Mesothelial cell of epicardium (in vitro differentiated cells): ENCODE results near the gene MRO. TPM values are rescaled to one million over a fixed set of nuclear protein-coding genes. Genes with fewer than 3 reads are reported as not detected.
"Not testable (repeated sequence)": the region's sequence is repeated elsewhere in the genome, so short reads cannot be mapped to it uniquely, and the experiment has no call there.

Source experiments
- DNase-seq, 2 experiments: peaks; one replicate each; pipeline ENCODE4 v3.0.0; 2021; ENCODE audit warnings: low spot score in 2 of 2; ENCODE audit not compliant: unreplicated experiment in 2 of 2
- H3K27ac Mint-ChIP-seq: 2 replicates; pipeline ENCODE4 v1.8.0; 2021; ENCODE audit warnings: mixed read lengths
- H3K27me3 Mint-ChIP-seq: 2 replicates; pipeline ENCODE4 v1.8.0; 2021; ENCODE audit warnings: low read depth, mixed read lengths
- H3K36me3 Mint-ChIP-seq: 2 replicates; pipeline ENCODE4 v1.8.0; 2021; ENCODE audit warnings: mixed read lengths
- H3K4me1 Mint-ChIP-seq: 2 replicates; pipeline ENCODE4 v1.8.0; 2021; ENCODE audit warnings: mixed read lengths
- H3K4me3 Mint-ChIP-seq: 2 replicates; pipeline ENCODE4 v1.8.0; 2021; ENCODE audit warnings: mild to moderate bottlenecking, moderate library complexity, mixed read lengths
- H3K9me3 Mint-ChIP-seq: 2 replicates; pipeline ENCODE4 v1.8.0; 2021; ENCODE audit warnings: mixed read lengths
- CTCF ChIP-seq: fragments of 200-600 bp; sonication (generic); IDR thresholded peaks from one replicate; pipeline ENCODE4 v1.5.0; 2021; ENCODE audit warnings: antibody characterized with exemption; ENCODE audit not compliant: unreplicated experiment
- total RNA-seq: library from RNA; stranded (reverse); gene quantifications from 3 replicates; pipeline ENCODE4 v1.2.1, GENCODE V29; 2021

Gene MRO
- total RNA-seq, 1 donor from 2014 or later, result 0.29 TPM

GRCh38 chr18:50861617-50862016, 41.8 kb upstream of the MRO start:
- no peak overlapping the region for H3K27ac Mint-ChIP-seq
- no peaks in the 10 kb centered on the region for H3K36me3 Mint-ChIP-seq
- peaks cover 6% of the 10 kb centered on the region for H3K4me1 Mint-ChIP-seq
- no peak for DNase-seq
- TF ChIP-seq CTCF, result no peak
- H3K9me3 Mint-ChIP-seq, result no peaks in the 10 kb centered on the region
- H3K4me3 Mint-ChIP-seq, result no peak overlapping the region
- peaks cover 4% of the 10 kb centered on the region for H3K27me3 Mint-ChIP-seq

DNA sequence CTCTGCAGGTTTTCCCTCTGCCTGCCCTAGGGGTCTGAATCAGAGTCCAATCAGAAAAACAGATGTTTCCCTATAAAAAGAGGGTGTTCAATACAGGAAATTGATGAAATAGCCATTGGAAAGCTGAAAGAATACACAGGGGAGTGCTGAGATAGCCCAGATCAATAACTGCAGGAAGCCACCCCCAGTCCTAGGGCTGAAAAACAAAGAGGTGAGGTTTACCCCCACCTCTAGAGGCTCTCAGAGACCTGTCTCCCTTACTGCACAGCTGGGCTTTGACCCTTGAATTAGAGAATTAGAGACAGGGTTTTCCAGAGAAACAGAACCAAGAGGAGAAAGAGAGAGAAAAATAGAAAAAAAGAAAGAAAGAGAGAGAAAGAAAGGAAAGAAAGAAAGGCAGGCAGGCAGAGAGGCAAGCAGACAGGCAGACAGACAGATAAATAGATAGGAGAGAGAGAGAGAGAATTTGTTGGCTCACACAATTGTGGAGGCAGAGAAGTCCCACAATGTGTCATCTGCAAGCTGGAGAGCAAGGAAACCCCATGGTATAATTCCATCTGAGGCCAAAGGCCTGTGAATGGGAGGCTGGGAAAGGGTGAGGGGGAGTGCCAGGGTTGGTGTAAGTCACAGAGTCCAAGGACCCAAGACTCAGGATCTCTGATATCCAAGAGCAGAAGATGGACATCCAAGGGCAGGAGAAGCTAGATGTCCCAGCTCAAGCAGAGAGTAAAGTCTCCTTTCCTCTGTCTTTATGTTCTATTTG, 40.2 kb upstream of the MRO start:
- H3K27ac Mint-ChIP-seq, result no peak overlapping the region
- H3K27me3 Mint-ChIP-seq, result peaks cover 4% of the 10 kb centered on the region
- H3K36me3 Mint-ChIP-seq, result no peaks in the 10 kb centered on the region
- TF ChIP-seq CTCF, result no peak
- H3K4me3 Mint-ChIP-seq, result no peak overlapping the region
- DNase-seq, result no peak
- peaks cover 6% of the 10 kb centered on the region for H3K4me1 Mint-ChIP-seq
- H3K9me3 Mint-ChIP-seq, result no peaks in the 10 kb centered on the region

GRCh38 chr18:50857694-50858093, 37.9 kb upstream of the MRO start:
- Mint-ChIP-seq H3K36me3 (no peaks in the 10 kb centered on the region), H3K4me3 (no peak overlapping the region), H3K27ac (no peak overlapping the region), H3K4me1 (no peaks in the 10 kb centered on the region), H3K9me3 (peaks cover under 1% of the 10 kb centered on the region), H3K27me3 (peaks cover 4% of the 10 kb centered on the region)
- no peak for TF ChIP-seq CTCF
- no peak for DNase-seq

GRCh38 chr18:50857166-50857565, 37.4 kb upstream of the MRO start:
- not testable (repeated sequence) for H3K27ac Mint-ChIP-seq, H3K36me3 Mint-ChIP-seq, H3K4me1 Mint-ChIP-seq, DNase-seq, H3K9me3 Mint-ChIP-seq, H3K4me3 Mint-ChIP-seq, H3K27me3 Mint-ChIP-seq

GRCh38 chr18:50855976-50856757, 36.4 kb upstream of the MRO start:
- DNase-seq, result no peak
- no peak overlapping the region for H3K4me3 Mint-ChIP-seq
- H3K9me3 Mint-ChIP-seq, result peaks cover 3% of the 10 kb centered on the region
- H3K27ac Mint-ChIP-seq, result no peak overlapping the region
- no peak for TF ChIP-seq CTCF
- no peaks in the 10 kb centered on the region for H3K36me3 Mint-ChIP-seq
- no peaks in the 10 kb centered on the region for H3K4me1 Mint-ChIP-seq
- H3K27me3 Mint-ChIP-seq, result peaks cover 5% of the 10 kb centered on the region

DNA sequence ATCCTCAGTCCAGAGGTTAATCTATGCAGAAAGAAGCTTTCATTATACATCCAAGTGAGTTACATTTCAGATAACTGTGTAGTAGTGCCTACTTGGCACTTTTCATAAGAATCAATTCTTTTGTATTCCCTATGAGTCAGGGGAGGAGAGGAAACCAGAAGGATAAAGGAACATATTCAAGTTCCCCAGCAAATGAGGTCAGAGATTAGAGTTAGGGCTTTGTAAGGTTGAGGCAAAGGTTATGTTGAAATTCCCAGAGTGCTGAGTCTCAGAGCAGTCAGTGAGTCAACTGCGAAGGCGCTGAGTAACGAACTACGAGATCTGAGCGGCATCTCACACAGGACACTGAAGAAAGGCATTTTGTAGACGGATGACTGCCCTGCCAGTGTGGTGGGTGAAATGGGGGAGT, 34.1 kb upstream of the MRO start:
- no peak for DNase-seq
- no peak overlapping the region for H3K4me3 Mint-ChIP-seq

More for the DNA sequence above, 34.1 kb upstream of the MRO start:
- H3K4me1 Mint-ChIP-seq, result peaks cover 4% of the 10 kb centered on the region
- peaks cover 3% of the 10 kb centered on the region for H3K9me3 Mint-ChIP-seq
- no peak overlapping the region for H3K27ac Mint-ChIP-seq
- no peaks in the 10 kb centered on the region for H3K36me3 Mint-ChIP-seq
- peaks cover 2% of the 10 kb centered on the region for H3K27me3 Mint-ChIP-seq
- no peak for TF ChIP-seq CTCF
